Stimulated activated CD8-positive, alpha-beta memory T cell treated with anti-CD3 and anti-CD28 coated beads, Interleukin-12 subunit alpha, Interleukin-12 subunit beta, amount 100 ng/mL, for 4 hours (primary cell): ENCODE measurements around the gene MARCO.

ENCODE experiments used
- DNase-seq: peaks from one replicate; pipeline ENCODE4 v3.0.0-alpha.2; 2020; ENCODE audit warnings: low read depth

Gene MARCO

GRCh38 chr2:118942031-118942430 is at the start of gene MARCO:
Gene MARCO, plus strand, starts transcription at chr2:118942194. Its CDS starts 107 bp downstream, at chr2:118942301.
- no peak for DNase-seq

- no peak for DNase-seq
Measured at GRCh38 chr2:118893100-118893499, 48.9 kb upstream of the MARCO start.

- DNase-seq, result no peak
Measured at GRCh38 chr2:118902266-118903028, 39.5 kb upstream of the MARCO start.

GRCh38 chr2:118903029-118903351 is 39.0 kb upstream of the MARCO start:
- DNase-seq, result no peak

- DNase-seq, result no peak
Measured at GRCh38 chr2:118903551-118904479, 38.2 kb upstream of the MARCO start.

- DNase-seq, result no peak
Measured at GRCh38 chr2:118905206-118905605, 36.8 kb upstream of the MARCO start.

- no peak for DNase-seq
Measured at GRCh38 chr2:118906186-118906585, 35.8 kb upstream of the MARCO start.

GRCh38 chr2:118907759-118908158 is 34.2 kb upstream of the MARCO start:
- DNase-seq, result no peak

GRCh38 chr2:118909191-118909590 is 32.8 kb upstream of the MARCO start:
- no peak for DNase-seq

- no peak for DNase-seq
Measured at GRCh38 chr2:118911166-118911856, 30.7 kb upstream of the MARCO start.

- no peak for DNase-seq
Measured at GRCh38 chr2:118911936-118912335, 30.1 kb upstream of the MARCO start.

- no peak for DNase-seq
Measured at GRCh38 chr2:118913131-118913802, 28.7 kb upstream of the MARCO start.

- no peak for DNase-seq
Measured at GRCh38 chr2:118913803-118914645, 28.0 kb upstream of the MARCO start.

GRCh38 chr2:118914721-118915453 is 27.1 kb upstream of the MARCO start:
- no peak for DNase-seq

GRCh38 chr2:118918017-118918416 is 24.0 kb upstream of the MARCO start:
- no peak for DNase-seq

- DNase-seq, result no peak
Measured at GRCh38 chr2:118921646-118922045, 20.3 kb upstream of the MARCO start.

- no peak for DNase-seq
Measured at GRCh38 chr2:118922254-118922653, 19.7 kb upstream of the MARCO start.

- no peak for DNase-seq
Measured at GRCh38 chr2:118923371-118923770, 18.6 kb upstream of the MARCO start.

- no peak for DNase-seq
Measured at GRCh38 chr2:118925476-118925875, 16.5 kb upstream of the MARCO start.

GRCh38 chr2:118925981-118926380 is 16.0 kb upstream of the MARCO start:
- no peak for DNase-seq
